Hematopoietic multipotent progenitor cell treated with erythropoietin and hydrocortisone succinate and interleukin-3 and kit ligand, for 6 days (in vitro differentiated cells): ENCODE results near the gene CTBP2.

Experiments
- DNase-seq: peaks from one replicate; pipeline ENCODE4 v3.0.0-alpha.2; 2015

Gene CTBP2

DNA sequence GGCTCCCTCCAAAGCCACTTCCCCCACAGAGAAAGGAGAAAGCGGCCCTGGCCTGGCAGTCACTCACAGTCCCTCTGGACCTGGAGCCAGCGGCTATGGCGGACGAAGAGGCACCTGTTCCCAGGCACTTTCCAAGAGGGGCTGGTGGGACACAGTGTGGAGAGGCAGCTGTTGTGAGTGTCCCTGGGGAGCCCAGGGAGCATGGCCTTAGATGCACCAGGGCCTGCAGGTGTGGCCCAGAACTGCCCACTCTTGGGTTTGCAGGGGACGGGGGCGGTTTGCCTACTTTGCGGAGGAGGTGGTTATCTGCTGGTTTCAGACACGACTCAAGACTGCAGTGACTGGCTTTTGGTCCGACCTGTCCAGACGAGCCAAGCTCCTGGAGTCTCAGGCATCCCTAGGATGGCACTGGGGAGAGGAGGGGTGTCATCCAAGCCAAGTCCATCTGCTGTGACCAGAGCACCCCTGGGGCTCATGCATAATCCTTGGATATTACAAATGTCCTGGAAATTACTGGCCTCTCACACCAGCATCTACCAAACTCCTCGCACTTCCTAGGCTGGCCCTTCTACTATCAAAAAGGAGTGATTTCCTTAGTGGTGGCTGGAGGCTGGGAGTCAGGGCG lies 18.4 kb downstream of the CTBP2 start:
- peak; percentile 54 for DNase-seq

DNA sequence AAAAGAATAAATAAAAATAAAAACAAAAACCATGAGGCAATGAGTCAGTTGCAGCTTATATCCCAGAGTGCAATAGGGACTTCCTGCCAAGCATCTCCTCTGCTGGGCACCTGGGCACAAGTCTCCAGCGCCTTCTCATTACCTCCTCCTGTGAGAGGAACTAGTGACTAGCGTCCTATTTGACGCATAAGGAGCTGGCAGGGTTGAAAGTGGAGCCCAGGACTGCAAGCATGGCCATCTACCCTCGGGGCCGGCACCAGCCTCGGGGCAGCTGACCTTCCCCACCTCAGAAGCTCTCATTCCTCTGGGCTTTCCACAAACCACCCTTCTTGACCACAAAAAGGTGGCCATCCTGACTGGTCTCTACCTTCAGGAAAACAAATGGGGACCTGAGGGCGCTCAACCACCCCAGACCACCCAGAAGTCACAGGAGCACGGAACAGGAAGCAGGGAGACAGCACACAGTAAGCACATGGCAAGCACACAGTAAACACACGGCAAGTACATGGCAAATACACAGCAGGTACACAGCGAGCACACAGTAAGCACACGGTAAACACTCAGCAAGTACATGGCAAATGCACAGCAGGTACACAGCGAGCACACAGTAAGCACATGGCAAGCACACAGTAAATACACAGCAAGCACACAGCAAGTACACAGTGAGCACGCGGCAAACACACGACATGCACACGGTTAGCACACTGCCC lies 19.1 kb downstream of the CTBP2 start:
- no peak for DNase-seq

DNA sequence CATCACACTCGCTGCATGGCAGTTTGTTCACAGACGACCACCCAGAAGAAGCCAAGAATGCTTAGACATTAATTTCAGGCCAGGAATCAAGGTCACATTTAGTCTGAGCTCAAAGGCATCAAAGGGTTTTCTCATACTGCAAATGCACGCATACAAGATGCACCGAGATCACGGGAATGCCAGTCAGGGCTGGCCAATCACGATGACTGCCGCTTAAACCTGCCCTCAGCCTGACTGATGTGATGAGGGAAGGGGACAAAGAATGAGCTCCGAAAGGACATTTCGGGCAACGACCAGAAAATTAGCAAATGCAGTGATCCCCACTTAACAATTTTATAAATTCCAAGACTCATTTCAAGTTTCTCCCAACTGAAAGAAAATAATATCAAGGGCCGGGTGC lies 20.2 kb downstream of the CTBP2 start:
- no peak for DNase-seq

DNA sequence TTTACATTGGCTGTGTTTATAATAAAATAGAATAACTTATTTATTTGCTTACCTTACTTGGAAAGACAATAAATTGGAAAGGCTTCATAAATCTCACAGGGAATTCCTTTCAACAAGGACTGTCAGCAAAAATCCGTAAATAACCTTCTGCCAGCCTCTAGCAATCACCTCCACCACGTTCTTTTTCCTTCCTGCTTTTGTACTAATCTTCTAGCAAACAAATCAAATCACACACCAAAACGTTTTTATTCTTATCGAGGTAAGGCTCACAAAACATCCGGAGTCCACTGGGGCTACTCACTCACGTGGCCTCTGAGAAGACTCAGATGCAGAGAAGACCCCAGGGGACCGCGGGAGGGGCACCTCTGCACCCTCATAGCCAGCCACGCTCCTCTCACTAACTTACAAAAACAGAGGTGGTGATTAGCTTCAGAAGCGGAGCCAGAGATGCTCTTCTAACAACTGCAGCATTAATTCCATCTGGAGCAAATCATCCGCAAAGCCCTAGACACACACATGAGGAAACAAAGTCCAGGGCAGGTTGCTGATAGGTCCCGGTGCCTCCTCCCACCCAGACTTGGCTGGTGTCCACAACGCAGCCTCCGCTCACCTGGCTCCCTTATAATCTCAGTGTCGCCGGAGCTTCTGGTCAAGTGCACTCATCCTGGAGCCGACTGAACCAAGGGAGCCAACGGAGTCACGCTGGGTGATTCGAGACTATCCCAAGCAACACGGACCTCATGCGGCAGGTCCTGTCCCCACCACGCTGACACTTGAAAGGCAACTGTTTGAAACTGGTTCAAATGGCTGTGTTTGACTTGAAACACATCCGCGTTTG lies 22.5 kb downstream of the CTBP2 start:
- no peak for DNase-seq

DNA sequence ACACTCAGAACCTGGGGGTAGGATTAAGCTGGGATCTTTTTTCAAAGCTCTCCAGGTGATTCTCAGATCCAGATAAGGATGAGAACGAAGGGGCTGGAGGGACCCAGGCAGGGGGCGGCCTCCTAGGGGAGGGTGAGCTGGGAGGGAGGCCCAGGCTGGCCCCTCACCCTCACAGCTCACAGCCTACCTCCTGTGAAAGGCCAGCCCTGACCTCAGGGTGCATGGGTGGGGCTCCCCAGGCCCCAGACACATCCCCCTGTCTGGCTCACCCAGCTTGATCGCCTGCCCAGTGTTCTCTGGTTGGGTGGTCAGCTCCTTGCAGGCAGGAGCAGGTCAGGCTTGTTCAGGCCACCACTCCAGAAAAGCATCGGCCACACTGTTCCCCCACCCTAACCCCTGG lies 24.3 kb downstream of the CTBP2 start:
- no peak for DNase-seq

DNA sequence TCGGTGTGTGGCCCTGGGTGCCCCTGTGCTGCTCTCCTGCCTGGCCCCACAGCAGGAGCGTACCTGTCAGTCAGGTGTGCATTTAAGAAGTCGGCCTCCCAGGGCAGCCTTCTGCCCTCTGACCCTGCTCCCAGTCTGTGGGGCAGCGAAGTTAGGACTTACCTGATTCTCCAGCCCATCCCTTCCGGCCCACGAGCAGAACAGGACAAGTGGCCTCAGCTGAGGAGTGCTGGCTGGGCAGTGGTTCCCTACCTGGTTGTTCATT lies 24.7 kb downstream of the CTBP2 start:
- no peak for DNase-seq

DNA sequence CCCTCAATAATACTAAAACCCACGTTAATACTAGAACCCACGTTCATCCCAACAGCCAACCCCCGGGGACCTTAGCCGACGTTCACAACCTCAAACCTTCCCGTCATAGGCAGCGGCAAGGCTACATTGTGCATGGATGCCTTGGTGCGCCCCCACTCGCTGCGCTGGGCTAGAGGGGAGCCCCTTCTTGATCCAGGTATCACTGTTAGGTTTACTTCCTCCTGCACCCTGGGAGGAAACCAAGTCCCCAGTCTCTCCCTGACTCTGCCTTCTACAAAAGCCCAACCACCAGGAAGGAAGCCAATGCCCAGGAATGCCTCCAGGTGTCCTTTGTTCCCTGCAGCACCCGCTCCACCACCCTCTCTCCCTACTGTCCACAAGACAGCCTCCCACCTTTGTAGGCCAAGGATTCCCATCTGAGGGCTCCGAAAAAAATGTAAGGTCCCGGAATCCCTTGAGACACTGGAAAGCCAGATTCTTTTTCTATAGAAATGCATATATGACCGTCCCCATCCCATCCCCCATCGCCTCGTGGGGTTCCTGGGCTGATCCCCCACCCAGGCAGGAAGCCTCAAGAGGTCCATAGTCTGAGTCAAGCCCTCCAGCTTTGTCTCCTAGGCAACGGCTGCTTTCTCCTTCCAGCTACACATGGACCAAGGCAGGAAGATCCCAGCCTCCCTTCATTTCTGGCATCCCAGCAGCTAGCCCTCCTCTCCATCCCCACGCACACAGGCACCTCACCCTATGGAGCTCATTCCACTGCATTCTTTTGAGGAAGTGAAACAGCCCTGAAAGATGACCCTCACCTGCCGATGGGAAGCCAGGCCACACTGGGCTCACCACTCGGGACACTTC lies 25.2 kb downstream of the CTBP2 start:
- no peak for DNase-seq

DNA sequence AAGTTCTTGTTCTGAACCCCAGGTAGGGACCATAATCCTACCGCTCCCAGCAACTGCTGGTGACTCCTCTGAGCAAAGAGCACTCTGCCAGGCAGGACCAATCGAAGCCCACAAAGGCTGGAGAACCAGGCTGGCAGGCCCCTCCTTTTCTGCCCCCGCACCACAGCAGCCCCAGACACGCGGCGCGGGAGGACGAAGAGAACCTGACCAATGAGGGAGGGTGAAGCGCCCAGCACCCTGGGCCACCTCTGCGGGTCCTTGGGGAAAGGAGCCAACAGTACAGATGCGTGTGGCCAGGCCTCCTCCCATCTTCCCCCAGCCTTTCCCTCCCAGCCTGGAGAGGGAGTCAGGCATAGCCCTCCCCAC lies 25.9 kb downstream of the CTBP2 start:
- DNase-seq = no peak

DNA sequence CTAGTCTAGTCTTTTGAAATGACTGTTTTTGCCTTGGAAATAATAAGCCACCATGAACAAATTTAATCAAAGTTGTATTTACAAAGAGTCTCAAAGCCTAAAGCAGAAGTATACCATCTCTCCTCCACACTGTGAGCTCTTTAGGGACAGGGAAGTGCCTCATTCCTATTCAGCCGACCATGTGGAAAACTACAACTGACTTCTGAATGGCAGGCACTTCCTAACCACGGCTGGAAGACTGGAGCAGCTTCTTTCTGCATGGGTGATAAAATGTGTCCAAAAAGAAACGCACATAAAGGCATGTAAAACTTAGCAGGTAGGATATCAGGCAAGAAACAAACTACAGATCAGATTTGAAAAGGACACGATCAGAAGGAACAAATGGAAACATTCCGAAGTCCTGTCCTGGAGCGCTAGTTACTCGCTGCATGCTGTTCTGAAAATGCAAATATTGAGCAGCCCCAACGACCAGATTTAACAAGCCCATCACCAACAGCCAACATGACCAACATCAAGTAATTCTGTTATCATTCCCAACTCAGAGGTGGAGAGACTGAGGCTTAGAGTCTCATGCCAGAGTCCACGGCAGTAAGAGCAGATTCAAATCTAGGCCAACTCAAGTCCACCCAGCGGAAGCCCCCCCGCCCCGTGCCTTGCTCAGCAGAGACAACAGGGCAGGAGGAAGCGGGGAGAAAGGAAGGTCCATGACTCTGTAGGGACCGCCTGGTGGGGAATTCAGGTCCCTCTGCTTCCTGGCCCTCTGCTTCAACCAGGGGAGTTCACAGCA lies 26.5 kb downstream of the CTBP2 start:
- no peak for DNase-seq

DNA sequence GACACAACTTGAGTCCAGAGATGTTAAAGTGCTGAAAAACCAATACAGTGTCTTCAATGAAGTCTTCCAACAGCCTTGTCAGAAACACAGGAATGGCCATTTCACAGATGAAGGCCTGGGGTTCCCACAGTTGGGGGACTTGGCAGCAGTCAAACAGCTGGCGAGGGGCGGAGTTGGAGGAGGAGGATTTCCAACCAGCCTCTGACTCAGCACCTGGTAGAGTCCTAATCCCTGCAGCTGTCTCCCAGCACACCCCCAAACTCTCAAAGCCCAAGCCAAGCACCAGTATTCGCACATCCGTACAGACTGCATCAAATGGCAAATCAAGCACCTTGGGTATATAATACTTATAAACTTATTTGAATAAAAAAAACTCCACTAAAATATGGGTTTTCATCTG lies 28.0 kb downstream of the CTBP2 start:
- DNase-seq = no peak

DNA sequence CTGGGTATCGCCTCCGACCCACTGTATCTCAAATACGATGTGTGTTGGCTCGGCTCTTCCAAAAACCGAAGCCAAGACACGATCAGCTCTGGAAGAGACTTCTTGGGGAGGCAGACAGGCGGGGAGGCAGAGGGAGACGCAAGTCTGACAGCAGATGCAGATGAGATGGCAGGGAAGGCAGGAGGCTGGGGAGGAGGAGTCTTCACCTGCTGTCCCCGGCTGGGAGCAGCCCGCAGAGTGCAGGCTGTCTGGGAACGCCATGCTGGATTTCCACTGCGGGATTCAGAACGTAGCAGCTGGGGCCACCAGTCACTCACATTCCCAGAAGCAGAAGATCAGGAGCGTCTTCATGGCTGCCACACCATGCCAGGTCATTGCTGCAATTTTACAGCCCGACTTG lies 29.4 kb downstream of the CTBP2 start:
- no peak for DNase-seq

DNA sequence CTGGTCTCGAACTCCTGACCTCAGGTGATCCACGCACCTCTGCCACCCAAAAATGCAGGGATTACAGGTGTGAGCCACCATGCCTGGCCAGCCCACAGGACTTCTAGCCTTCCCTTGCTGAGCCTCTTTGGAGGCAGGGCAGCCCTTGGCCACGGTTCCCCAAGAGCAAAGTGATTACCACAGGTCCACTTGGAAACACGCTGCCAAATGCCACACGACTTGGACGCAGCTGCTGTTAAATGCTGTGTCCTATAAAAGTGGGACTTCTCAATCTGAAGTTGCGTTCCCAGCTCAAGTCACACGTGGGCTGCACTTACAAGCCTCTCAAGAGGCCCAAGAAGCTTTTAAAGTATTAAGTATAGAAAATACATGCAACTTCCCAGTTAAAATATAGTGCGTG lies 30.1 kb downstream of the CTBP2 start:
- no peak for DNase-seq

DNA sequence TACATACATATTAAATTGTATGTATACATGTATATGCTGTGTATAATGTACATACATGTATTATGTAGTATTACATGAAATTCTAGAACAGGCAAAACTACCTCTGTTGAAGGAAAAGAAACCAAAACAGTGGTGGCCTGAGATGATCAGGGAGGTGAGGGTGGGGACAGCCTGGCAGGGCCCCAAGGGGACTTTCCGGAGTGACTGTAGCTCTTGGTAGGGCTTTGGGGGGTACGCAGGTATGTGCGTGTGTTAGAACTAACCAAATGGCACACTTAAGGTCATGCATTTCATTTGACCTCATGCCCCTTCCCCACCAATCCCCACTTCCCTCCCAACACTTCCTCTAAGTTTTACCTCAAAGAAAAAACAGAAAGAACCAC lies 31.3 kb downstream of the CTBP2 start:
- DNase-seq = no peak

DNA sequence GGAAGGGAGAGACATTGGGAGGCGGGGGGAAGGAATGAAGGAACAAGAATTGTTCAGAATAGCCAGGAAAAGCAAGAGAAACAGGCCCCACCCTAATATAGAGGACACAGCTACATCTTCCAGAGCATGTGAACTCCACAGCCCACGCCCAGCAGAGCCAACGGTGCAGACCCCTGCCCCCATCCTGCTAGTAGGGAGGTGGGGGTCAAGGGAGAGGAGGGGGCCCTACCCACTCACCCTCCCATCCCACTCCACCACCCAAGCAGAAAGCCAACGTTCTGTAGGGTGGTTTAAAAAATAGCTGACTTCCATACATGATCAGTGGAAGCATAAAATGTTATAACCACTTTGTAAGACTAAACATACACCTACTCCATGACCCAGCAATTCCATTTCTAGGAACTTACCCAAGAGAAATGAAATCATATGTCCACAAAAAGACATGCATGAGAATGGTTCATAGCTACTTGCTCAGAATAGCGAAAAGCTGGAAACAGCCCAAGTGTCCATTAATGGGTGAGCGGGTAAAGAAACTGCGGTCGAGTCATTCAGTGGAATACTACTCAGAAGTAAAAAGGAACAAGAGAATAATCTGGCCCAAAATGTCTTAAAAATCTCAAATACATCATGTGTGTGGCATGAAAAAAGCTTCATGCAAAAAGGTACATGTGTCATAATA lies 31.8 kb downstream of the CTBP2 start:
- DNase-seq = no peak

DNA sequence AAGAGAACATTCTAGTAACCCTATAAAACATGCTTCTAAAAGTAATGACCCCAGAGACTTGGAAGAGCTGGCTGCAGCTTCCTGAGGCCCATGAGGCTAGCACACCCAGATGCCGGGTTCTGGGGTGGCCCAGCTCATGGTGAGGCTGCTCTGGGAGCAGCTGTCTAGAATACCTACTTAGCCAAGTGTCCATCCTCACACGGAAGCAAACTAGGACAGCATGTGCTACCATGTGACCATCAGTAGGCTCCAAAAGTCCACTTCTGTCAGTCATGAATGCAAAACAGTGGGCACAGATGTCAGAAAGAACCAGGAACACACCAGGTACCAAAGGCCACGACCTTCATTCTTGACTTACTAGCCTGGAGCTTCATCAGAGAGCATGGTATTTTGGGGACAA lies 32.4 kb downstream of the CTBP2 start:
- DNase-seq = no peak

DNA sequence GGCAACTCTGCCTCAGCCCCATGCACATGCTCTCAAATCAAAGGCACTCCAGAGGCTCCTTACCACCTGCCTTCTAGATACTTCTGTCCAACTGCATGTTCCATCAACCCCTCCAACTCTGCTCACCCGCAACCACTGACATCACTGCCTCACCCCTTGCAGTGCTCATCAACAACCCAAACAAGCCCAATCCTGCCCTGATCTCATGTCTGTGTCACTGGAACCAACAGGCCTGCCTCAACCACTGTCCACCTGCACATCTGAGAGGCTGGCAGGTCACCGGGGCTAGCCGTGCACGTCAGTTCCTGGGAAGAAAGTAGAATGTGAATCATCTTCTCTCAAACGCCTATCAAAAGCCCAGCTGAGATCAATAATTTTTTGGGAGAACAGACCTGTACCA lies 33.3 kb downstream of the CTBP2 start:
- no peak for DNase-seq

DNA sequence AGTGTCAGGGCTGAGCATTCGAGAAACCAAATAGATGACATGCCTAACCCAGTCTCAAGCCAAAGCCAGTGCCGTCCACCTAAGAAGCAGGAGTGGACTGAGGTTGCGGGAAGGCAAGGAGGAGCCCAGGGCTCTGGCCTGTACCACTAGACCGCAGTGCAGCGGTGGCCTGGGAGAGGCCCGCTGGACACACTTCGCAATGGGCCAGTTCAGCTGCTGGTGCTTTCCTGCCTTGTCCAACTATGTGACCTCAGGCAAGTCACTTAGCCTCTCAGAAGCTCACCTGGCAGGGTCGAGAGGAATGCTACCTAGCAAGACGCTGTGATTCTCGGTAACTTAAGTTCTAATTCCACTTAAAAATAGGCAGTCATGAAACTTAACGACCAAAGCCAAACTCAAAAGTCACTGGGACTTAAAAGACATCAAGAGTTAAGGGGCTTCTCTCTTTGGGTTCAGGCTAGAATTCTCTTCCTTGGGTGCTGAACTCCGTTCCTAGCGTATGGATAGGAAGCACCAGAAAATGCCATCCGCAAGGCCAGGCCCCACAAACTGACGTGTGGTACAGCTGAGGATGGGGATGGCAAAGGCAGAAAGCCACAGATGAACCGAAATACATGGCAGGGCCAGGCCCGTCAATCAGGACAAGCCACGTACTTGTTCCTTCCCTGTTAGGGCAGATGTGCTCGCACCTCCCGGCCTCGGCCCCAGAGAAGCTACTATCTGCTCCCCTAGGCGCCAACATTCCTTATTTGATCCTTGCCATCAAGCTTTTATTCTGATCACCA lies 34.2 kb downstream of the CTBP2 start:
- DNase-seq = no peak

DNA sequence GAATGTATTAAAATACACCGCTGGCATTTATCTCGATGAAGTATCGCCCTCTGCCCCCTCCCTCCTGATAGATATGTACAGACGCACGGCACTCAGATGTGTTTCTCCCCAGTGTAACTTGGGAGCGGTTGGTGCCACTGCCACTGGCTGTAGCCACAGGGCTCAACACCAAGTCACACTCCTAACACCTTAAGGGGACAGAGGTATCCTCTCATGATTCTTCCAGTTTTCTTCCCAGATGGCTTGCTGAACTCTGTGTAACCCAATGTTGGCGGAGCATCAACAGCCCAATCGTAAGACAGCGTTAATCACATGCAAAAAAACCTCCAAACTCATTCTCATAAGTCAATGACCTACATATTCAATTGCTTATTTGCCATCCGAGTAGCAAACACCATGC lies 35.5 kb downstream of the CTBP2 start:
- DNase-seq = no peak

DNA sequence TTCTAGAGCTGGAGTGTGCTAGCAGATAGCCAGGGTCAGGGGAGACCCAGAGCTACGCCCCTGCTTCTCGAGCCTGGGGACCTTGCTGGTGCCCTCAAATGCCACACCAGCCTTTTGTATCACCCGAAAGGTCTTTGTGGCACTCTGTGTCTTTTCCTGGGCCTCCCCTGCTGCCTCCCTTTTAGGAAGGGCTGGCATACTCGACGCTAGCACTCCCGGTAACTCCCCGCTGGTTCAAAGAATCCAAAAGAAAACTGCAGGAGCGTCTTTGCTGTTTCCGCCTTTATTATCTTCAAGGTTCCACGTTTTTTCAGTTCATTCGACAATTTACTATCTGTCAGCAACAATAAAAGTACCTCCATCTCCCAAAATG lies 36.3 kb downstream of the CTBP2 start:
- no peak for DNase-seq

DNA sequence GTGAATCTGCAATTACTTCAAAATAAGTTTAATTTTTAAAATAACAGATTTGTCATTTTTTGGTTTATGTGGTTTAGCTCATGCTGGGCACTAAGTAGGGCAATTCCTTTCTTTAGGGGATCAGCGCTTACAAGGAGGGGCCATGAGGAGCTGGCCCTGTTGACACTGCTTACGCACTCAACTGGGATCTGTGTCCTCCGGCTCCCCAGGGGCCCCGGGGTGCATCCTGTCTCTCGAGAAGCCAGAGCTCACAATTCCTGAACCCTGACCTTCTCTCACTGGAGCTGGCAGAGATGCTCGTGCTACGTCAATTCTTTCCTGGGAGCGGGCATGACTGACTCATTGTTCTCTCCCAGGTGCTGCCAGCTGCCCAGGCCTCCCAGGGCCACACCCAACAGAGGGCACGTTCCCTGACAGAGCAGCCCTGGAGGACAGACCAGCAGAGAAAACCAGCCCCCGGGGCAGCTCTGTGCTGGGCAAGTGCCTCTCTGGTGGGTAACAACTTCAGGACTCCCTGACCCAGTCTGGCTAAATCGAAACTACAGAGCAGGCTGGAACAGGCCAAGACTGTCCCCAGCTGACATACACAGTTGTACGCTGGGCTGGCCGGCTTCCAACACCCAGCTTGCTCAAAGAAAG lies 36.8 kb downstream of the CTBP2 start:
- DNase-seq = peak; percentile 42

DNA sequence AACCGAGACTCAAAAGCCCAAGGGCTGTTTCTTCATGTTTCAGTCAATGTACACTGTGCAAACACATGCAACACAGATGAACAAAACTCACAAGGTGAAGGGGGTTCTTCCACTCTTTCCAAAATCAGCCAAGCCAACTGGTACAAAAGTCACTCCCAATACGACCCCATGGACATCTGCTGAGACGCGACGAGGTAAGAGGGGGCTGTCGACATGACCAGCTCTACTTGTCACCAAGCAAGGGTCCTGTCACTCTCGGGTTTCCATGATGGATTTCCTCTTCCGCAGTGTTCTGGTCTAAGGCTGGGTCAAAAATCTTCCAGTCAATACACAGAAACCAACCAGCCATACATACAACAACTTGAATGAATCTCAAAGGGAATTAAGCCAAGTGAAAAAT lies 37.8 kb downstream of the CTBP2 start:
- DNase-seq = no peak
